HEK293 (cell line): ENCODE measurements around the gene PIEZO1.

Source experiments
- CTCF ChIP-seq: fragments of 450-650 bp; formaldehyde crosslinking; IDR thresholded peaks from 2 replicates; pipeline ENCODE4 v1.5.1; 2016; ENCODE audit warnings: missing biosample characterization, missing genetic modification characterization
- PATZ1 ChIP-seq: fragments of 450-650 bp; formaldehyde crosslinking; IDR thresholded peaks from 2 replicates; pipeline ENCODE4 v1.5.1; 2016; ENCODE audit warnings: missing biosample characterization, missing genetic modification characterization
- PBX3 ChIP-seq: sonication (generic); formaldehyde crosslinking; IDR thresholded peaks from 2 replicates; pipeline ENCODE4 v1.8.1; 2022; ENCODE audit warnings: mild to moderate bottlenecking, moderate library complexity, missing genetic modification reagents
- ZBTB17 ChIP-seq: fragments of 450-650 bp; formaldehyde crosslinking; IDR thresholded peaks from 2 replicates; pipeline ENCODE4 v1.5.1; 2016; ENCODE audit warnings: missing biosample characterization, missing genetic modification characterization
- ZBTB44 ChIP-seq: fragments of 450-650 bp; IDR thresholded peaks from 2 replicates; pipeline ENCODE4 v1.5.1; 2018; ENCODE audit warnings: missing biosample characterization, mild to moderate bottlenecking, missing genetic modification characterization
- ZNF133 ChIP-seq: fragments of 450-650 bp; formaldehyde crosslinking; IDR thresholded peaks from 2 replicates; pipeline ENCODE4 v1.5.1; 2016; ENCODE audit warnings: missing biosample characterization, missing genetic modification characterization
- ZNF211 ChIP-seq: fragments of 450-650 bp; formaldehyde crosslinking; IDR thresholded peaks from 2 replicates; pipeline ENCODE4 v1.5.1; 2016; ENCODE audit warnings: low read depth, missing biosample characterization, missing genetic modification characterization
- ZNF274 ChIP-seq, 2 experiments: fragments of 200-500 bp in 1 of 2; fragments of 450-650 bp in 1 of 2; sonication (Bioruptor generic) in 1 of 2; formaldehyde crosslinking in 1 of 2; IDR thresholded peaks; 2 replicates each; pipeline versions ENCODE4 v1.5.1 to v1.6.1; 2014 to 2016; ENCODE audit warnings: borderline replicate concordance in 1 of 2, inconsistent platforms in 1 of 2, low read length in 1 of 2, missing biosample characterization in 1 of 2, missing genetic modification characterization in 1 of 2
- ZNF302 ChIP-seq: fragments of 450-650 bp; formaldehyde crosslinking; IDR thresholded peaks from 2 replicates; pipeline ENCODE4 v1.5.1; 2016; ENCODE audit warnings: missing biosample characterization, missing genetic modification characterization, low read depth
- ZNF645 ChIP-seq: fragments of 450-650 bp; formaldehyde crosslinking; IDR thresholded peaks from 2 replicates; pipeline ENCODE4; 2016; ENCODE audit warnings: missing biosample characterization, missing genetic modification characterization
- TF ChIP-seq, protein P1 (sequence below): fragments of 450-650 bp; formaldehyde crosslinking; IDR thresholded peaks from 2 replicates; pipeline ENCODE4 v1.5.1; 2016; ENCODE audit warnings: missing biosample characterization, missing genetic modification characterization, low read depth
- TF ChIP-seq, protein P2 (sequence below): fragments of 450-650 bp; formaldehyde crosslinking; IDR thresholded peaks from 2 replicates; pipeline ENCODE4 v1.5.1; 2016; ENCODE audit warnings: missing biosample characterization, missing genetic modification characterization

- no peak for TF ChIP-seq CTCF (tag by site-specific recombination)
- no peak for TF ChIP-seq ZBTB17 (tag by site-specific recombination)
- no peak for TF ChIP-seq ZNF133 (tag by site-specific recombination)
- no peak for TF ChIP-seq ZNF645 (tag by site-specific recombination)
- no peak for TF ChIP-seq ZNF302 (tag by site-specific recombination)
- TF ChIP-seq, protein P1, sequence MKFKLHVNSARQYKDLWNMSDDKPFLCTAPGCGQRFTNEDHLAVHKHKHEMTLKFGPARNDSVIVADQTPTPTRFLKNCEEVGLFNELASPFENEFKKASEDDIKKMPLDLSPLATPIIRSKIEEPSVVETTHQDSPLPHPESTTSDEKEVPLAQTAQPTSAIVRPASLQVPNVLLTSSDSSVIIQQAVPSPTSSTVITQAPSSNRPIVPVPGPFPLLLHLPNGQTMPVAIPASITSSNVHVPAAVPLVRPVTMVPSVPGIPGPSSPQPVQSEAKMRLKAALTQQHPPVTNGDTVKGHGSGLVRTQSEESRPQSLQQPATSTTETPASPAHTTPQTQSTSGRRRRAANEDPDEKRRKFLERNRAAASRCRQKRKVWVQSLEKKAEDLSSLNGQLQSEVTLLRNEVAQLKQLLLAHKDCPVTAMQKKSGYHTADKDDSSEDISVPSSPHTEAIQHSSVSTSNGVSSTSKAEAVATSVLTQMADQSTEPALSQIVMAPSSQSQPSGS (tag by site-specific recombination): no peak
- TF ChIP-seq PATZ1 (tag by site-specific recombination): no peak
- no peak for TF ChIP-seq ZNF274 (IDR thresholded peaks at IDR 0.05; ENCODE audit: low read length)
- no peak for TF ChIP-seq ZNF274 (tag by site-specific recombination; IDR thresholded peaks at IDR 0.05; ENCODE audit: borderline replicate concordance)
- no peak for TF ChIP-seq ZNF211 (tag by site-specific recombination)
- TF ChIP-seq ZBTB44 (tag by site-specific recombination): no peak
- no peak for TF ChIP-seq PBX3 (CRISPR knock-in tag)
- TF ChIP-seq, protein P2, sequence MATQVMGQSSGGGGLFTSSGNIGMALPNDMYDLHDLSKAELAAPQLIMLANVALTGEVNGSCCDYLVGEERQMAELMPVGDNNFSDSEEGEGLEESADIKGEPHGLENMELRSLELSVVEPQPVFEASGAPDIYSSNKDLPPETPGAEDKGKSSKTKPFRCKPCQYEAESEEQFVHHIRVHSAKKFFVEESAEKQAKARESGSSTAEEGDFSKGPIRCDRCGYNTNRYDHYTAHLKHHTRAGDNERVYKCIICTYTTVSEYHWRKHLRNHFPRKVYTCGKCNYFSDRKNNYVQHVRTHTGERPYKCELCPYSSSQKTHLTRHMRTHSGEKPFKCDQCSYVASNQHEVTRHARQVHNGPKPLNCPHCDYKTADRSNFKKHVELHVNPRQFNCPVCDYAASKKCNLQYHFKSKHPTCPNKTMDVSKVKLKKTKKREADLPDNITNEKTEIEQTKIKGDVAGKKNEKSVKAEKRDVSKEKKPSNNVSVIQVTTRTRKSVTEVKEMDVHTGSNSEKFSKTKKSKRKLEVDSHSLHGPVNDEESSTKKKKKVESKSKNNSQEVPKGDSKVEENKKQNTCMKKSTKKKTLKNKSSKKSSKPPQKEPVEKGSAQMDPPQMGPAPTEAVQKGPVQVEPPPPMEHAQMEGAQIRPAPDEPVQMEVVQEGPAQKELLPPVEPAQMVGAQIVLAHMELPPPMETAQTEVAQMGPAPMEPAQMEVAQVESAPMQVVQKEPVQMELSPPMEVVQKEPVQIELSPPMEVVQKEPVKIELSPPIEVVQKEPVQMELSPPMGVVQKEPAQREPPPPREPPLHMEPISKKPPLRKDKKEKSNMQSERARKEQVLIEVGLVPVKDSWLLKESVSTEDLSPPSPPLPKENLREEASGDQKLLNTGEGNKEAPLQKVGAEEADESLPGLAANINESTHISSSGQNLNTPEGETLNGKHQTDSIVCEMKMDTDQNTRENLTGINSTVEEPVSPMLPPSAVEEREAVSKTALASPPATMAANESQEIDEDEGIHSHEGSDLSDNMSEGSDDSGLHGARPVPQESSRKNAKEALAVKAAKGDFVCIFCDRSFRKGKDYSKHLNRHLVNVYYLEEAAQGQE: no peak
Observed at GRCh38 chr16:88742896-88743605, 42.0 kb downstream of the PIEZO1 start.
